Breast epithelium (tissue), 4 donors: Measurements from ENCODE around the gene RSU1. TPM values are rescaled to one million over a fixed set of nuclear protein-coding genes. Genes with fewer than 3 reads are reported as not detected.

Source experiments
- DNase-seq, 2 donors: peaks; one replicate each; pipeline ENCODE4 v3.0.0-alpha.2; 2019; ENCODE audit warnings: low spot score in 2 of 2
- H3K27ac ChIP-seq, 2 donors: fragments of 200-600 bp; sonication (generic) in 1 of 2; one replicate each; pipeline ENCODE4 v1.5.1; 2016 to 2019; ENCODE audit warnings: mild to moderate bottlenecking in 1 of 2
- H3K27me3 ChIP-seq, 2 donors: fragments of 200-600 bp; sonication (generic) in 1 of 2; one replicate each; pipeline versions ENCODE4 v1.5.1 to v1.6.0; 2017 to 2019; ENCODE audit warnings: control low read depth in 1 of 2, mild to moderate bottlenecking in 1 of 2
- H3K36me3 ChIP-seq: fragments of 200-600 bp; one replicate; pipeline ENCODE4 v1.5.1; 2019
- H3K4me1 ChIP-seq, 2 donors: fragments of 200-600 bp; sonication (generic); one replicate each; pipeline ENCODE4 v1.5.1; 2016 to 2019; ENCODE audit warnings: control low read depth in 1 of 2
- H3K4me3 ChIP-seq, 3 donors: fragments of 200-600 bp; sonication (generic); 1 replicate in 2 of 3; 2 replicates in 1 of 3; pipeline ENCODE4 v1.5.1; 2016 to 2019; ENCODE audit warnings: mild to moderate bottlenecking in 3 of 3, moderate library complexity in 2 of 3
- H3K9me3 ChIP-seq, 2 donors: fragments of 200-600 bp; sonication (generic) in 1 of 2; one replicate each; pipeline ENCODE4 v1.5.1; 2016 to 2019; ENCODE audit warnings: control low read depth in 1 of 2
- POLR2A ChIP-seq: fragments of 450-650 bp; IDR thresholded peaks from one replicate; pipeline ENCODE4 v1.6.1; 2016; ENCODE audit warnings: antibody characterized with exemption, mild to moderate bottlenecking, moderate library complexity
- POLR2AphosphoS5 ChIP-seq, 3 donors: sonication (generic); formaldehyde crosslinking; IDR thresholded peaks; one replicate each; pipeline ENCODE4 v1.6.1; 2017; ENCODE audit warnings: antibody characterized with exemption in 3 of 3
- intact Hi-C: fragments of 100-400 bp; cut with DNase I; formaldehyde crosslinking; loops from one replicate; pipeline ENCODE4 v1.15.1; 2023; ENCODE audit warnings: low total_unique reads
- total RNA-seq, 3 donors: library from RNA; depleted of rRNA; stranded (reverse); fragments of >200 nt; gene quantifications; one replicate each; pipeline ENCODE4 v1.1.0, GENCODE V29; 2016
- TF ChIP-seq, protein P1 (sequence below), 3 donors: fragments of 450-650 bp; IDR thresholded peaks; one replicate each; pipeline ENCODE4 v1.5.1; 2016 to 2017; ENCODE audit warnings: antibody characterized with exemption in 3 of 3, mild to moderate bottlenecking in 3 of 3, moderate library complexity in 3 of 3

RSU1 gene
- total RNA-seq, 3 donors from 2014 or later = 60.9 to 74.1 (median 63.6) TPM

DNA sequence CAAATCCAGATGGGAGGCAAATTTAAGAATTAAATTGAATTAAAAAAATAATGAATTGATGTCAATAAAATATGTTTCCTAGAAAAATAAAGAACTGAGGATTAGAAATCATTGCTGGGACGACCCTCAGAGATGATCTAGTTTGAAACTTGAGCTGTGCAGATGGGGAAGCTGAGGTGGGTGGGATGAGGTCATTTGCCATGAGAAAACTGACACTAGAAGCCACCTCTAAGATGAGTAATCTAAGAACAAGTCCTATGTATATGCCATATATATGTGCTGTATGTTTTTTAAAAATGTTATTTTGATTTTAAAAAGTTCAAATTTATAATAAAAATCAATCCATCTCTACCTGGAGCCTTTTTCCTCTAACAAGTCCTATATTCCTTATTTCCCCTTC lies 135.7 kb downstream of the RSU1 start:
- DNase-seq = no peak
- intact Hi-C loops = no loop called here

GRCh38 chr10:16679511-16679910 lies 137.7 kb downstream of the RSU1 start:
- no peak overlapping the region for H3K4me3 ChIP-seq
- H3K4me1 ChIP-seq = no peaks in the 10 kb centered on the region
- no peaks in the 10 kb centered on the region for H3K9me3 ChIP-seq
- H3K36me3 ChIP-seq = no peaks in the 10 kb centered on the region
- no peak for DNase-seq
- H3K27ac ChIP-seq = no peak overlapping the region
- TF ChIP-seq POLR2AphosphoS5 (IDR thresholded peaks at IDR 0.05) = no peak
- TF ChIP-seq POLR2A = no peak
- TF ChIP-seq, protein P1, sequence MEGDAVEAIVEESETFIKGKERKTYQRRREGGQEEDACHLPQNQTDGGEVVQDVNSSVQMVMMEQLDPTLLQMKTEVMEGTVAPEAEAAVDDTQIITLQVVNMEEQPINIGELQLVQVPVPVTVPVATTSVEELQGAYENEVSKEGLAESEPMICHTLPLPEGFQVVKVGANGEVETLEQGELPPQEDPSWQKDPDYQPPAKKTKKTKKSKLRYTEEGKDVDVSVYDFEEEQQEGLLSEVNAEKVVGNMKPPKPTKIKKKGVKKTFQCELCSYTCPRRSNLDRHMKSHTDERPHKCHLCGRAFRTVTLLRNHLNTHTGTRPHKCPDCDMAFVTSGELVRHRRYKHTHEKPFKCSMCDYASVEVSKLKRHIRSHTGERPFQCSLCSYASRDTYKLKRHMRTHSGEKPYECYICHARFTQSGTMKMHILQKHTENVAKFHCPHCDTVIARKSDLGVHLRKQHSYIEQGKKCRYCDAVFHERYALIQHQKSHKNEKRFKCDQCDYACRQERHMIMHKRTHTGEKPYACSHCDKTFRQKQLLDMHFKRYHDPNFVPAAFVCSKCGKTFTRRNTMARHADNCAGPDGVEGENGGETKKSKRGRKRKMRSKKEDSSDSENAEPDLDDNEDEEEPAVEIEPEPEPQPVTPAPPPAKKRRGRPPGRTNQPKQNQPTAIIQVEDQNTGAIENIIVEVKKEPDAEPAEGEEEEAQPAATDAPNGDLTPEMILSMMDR (IDR thresholded peaks at IDR 0.05) = no peak
- intact Hi-C loops = no loop called here
- no peaks in the 10 kb centered on the region for H3K27me3 ChIP-seq

More for the DNA sequence above, 135.7 kb downstream of the RSU1 start:
- no peak for TF ChIP-seq POLR2AphosphoS5 (IDR thresholded peaks at IDR 0.05)
- no peak for TF ChIP-seq POLR2A
- TF ChIP-seq, protein P1 (IDR thresholded peaks at IDR 0.05) = no peak
- Histone ChIP-seq H3K9me3 (no peaks in the 10 kb centered on the region), H3K27ac (no peak overlapping the region), H3K36me3 (no peaks in the 10 kb centered on the region), H3K4me1 (no peaks in the 10 kb centered on the region), H3K4me3 (no peak overlapping the region), H3K27me3 (no peaks in the 10 kb centered on the region)

DNA sequence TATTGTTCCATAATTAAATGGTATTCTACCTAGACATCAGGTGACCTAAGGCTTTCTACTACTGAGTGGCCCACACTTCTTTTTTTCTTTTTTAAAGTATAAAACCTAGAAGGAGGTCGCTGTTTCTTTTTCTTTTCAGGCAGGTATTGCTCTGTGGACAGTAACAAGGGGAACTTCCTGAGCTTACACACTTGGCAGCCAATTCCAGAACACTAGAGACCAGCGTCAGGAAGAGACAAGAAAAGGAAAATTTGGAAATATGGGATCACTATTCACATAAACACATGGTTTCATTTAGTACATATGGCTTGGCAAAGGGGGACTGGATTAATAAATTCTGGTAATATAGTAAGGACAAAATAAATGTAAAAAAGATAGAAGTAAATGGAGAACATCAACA lies 141.9 kb downstream of the RSU1 start:
- no peaks in the 10 kb centered on the region for H3K27me3 ChIP-seq
- H3K9me3 ChIP-seq = no peaks in the 10 kb centered on the region
- no peak for DNase-seq
- TF ChIP-seq POLR2AphosphoS5 (IDR thresholded peaks at IDR 0.05) (no peak), POLR2A (no peak)
- TF ChIP-seq, protein P1 (IDR thresholded peaks at IDR 0.05) = no peak
- H3K4me3 ChIP-seq = no peak overlapping the region
- intact Hi-C loops = no loop called here
- no peaks in the 10 kb centered on the region for H3K36me3 ChIP-seq
- H3K4me1 ChIP-seq = no peaks in the 10 kb centered on the region
- no peak overlapping the region for H3K27ac ChIP-seq

DNA sequence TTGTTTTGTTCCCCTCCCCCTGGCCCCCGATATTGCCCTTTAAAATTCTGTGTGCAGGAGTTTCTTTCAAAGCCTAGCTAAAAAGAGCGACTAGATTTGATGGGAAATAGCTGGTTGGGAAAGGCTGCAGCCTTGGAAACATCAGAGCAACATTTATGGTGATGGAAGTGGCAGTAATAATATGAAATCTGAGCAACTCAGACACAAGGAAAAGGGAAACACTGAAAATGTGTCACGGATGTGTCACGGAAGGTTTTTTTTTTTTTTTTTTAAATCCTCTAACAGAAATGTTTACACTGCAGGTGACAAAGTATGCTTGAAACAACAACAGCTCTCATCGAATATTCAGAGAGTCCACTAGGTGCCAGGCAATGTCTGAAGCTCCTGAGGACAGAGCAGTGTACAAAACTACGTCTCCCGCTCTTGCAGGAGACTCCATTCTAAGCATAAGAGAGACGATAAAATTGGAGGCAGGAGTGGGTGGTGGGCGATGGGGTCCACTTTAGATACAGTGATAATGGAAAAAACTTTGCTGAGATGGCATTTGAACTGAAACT lies 143.0 kb downstream of the RSU1 start:
- Histone ChIP-seq H3K27ac (no peak overlapping the region), H3K9me3 (no peaks in the 10 kb centered on the region), H3K4me3 (no peak overlapping the region), H3K36me3 (no peaks in the 10 kb centered on the region), H3K27me3 (no peaks in the 10 kb centered on the region), H3K4me1 (no peaks in the 10 kb centered on the region)
- no peak for DNase-seq
- TF ChIP-seq, protein P1 (IDR thresholded peaks at IDR 0.05) = no peak
- TF ChIP-seq POLR2AphosphoS5 (IDR thresholded peaks at IDR 0.05) = no peak
- TF ChIP-seq POLR2A = no peak
- intact Hi-C loops = no loop called here

DNA sequence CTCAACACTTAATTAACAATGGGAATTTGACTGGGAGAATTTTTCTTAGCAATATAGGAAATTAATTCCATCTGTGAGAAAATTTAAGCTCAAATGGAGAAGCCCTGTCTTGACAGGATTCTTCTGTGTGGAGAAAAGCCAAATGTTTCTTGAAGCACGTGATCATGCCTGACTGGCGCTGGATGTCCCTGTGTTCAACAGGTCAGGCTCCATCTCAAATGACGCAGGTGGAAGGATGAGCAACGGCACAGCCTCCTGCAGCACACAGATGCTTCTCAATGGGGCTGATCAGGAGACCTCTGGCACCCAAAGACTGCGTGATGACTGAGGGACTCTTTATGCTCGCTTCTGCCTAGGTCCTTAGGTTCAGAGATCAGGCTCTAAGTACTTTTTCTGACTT lies 143.8 kb downstream of the RSU1 start:
- Histone ChIP-seq H3K4me1 (no peaks in the 10 kb centered on the region), H3K27ac (no peak overlapping the region), H3K9me3 (no peaks in the 10 kb centered on the region), H3K27me3 (no peaks in the 10 kb centered on the region), H3K4me3 (no peak overlapping the region), H3K36me3 (no peaks in the 10 kb centered on the region)
- TF ChIP-seq POLR2A (no peak), POLR2AphosphoS5 (IDR thresholded peaks at IDR 0.05) (no peak)
- TF ChIP-seq, protein P1 (IDR thresholded peaks at IDR 0.05) = no peak
- intact Hi-C loops = no loop called here
- DNase-seq = no peak
